Activated naive CD4-positive, alpha-beta T cell treated with anti-CD3 and anti-CD28 coated beads, Interleukin-2, amount 50 U/mL, for 24 hours (primary cell): ENCODE data around the gene KRTCAP2.

Source experiments
- H3K27ac Mint-ChIP-seq: one replicate; pipeline ENCODE4 v1.8.0; 2021; ENCODE audit warnings: mild to moderate bottlenecking, mixed read lengths
- H3K27me3 Mint-ChIP-seq: one replicate; pipeline ENCODE4 v1.8.0; 2021; ENCODE audit warnings: mixed read lengths
- H3K36me3 Mint-ChIP-seq: one replicate; pipeline ENCODE4 v1.8.0; 2021; ENCODE audit warnings: mixed read lengths
- H3K4me1 Mint-ChIP-seq: one replicate; pipeline ENCODE4 v1.8.0; 2021; ENCODE audit warnings: mixed read lengths
- H3K4me3 Mint-ChIP-seq: one replicate; pipeline ENCODE4 v1.8.0; 2021; ENCODE audit warnings: mild to moderate bottlenecking, mixed read lengths
- H3K9me3 Mint-ChIP-seq: one replicate; pipeline ENCODE4 v1.8.0; 2021; ENCODE audit warnings: mixed read lengths

KRTCAP2 gene

DNA sequence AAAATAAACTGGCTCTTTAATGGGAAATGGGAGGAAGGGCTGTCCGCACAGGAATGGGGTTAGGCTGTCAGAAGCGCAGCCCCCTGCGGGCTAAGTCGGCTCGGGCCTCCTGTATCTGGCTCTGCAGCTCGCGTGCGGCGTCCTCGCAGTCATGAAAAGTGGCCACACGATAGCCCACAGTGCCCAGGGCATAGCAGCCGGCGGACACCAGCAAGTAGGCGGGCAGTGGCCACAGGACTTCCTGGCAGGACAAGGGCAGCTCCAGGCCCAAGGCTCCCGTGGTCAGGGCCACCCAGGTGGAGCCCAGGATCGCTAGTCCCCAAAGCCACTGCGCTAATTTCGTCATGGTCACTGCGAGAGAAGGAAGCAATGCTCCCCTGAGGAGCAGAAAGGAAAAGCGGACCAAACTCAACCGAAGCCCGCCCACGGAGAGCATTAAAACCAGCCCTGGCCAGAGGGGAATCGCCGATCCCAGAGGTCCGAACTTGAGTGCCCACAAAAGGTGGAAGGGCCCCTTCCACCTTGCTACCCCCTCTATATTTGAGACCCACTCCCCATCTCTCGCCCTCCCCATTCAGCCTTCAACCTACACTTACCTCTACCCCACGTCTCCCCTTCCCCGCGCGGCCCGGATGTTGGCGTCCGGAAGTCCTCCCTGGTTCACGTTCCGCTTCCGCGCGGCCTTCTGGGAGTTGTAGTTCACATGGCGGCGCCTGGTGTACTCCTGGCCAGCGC lies 33.0 kb downstream of the KRTCAP2 start, which contains the start of gene DPM3:
Gene DPM3, minus strand, starts transcription at position 637 of the 735 bp plus-strand sequence. Its CDS starts 291 bp downstream, at position 346.
- Mint-ChIP-seq H3K36me3 (peaks cover 2% of the 10 kb centered on the region), H3K4me3 (peak within 1 kb of the TSS; percentile 93), H3K27ac (peak within 1 kb of the TSS; percentile 93), H3K27me3 (no peaks in the 10 kb centered on the region), H3K4me1 (peaks cover 36% of the 10 kb centered on the region), H3K9me3 (no peaks in the 10 kb centered on the region)

DNA sequence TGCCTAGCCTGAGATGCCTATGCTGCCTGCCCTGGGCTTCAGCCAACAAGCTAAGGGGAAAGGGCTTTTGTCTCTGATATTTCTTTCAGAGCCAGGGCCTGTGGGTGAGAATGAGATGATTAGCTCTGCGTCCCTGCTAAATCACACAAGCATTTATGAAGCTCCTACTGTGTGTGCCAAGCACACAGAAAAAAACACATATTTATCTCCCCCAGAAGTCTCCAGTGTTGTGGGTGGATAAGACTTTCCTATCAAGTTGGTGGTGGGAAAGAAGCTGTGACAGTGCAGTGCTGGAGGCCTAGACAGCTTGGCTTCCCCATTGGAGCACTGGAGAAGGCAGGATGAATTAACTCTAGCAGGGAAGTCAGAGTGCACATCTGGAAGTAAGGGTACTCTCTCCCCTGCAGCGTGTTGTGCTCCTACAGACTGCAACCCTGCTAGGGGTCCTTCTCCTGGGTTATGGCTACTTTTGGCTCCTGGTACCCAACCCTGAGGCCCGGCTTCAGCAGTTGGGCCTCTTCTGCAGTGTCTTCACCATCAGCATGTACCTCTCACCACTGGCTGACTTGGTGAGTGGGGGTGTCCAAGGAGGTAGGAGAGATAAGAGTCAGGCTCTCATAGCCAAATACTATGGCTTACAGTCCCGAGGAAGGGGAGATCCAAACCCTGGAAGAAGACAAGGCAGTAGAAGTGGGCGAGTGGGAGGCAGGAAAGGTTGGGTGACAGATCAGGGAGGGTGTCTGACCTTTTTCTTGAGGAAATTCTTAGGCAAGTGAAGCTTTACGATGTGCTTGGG lies 35.8 kb downstream of the KRTCAP2 start:
- peak overlapping the region; percentile 96 for H3K4me3 Mint-ChIP-seq
- peaks cover 42% of the 10 kb centered on the region for H3K4me1 Mint-ChIP-seq
- peak overlapping the region; percentile 80 for H3K27ac Mint-ChIP-seq
- peaks cover 2% of the 10 kb centered on the region for H3K36me3 Mint-ChIP-seq
- no peaks in the 10 kb centered on the region for H3K9me3 Mint-ChIP-seq
- H3K27me3 Mint-ChIP-seq: no peaks in the 10 kb centered on the region

DNA sequence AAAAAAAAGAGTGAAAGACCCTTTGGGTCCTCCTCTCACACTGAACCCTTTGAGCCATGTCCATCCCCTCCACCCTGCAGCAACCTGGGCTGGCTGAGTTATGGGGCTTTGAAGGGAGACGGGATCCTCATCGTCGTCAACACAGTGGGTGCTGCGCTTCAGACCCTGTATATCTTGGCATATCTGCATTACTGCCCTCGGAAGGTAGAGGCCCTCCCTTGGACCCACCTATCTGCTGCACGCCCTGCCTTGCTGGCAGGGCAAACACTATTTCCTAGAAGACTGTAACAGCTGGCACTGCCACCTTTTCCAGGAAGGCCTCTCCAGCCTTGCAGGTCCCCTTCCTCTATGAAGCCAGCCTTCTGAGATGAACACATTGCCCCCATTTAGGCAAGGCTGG lies 36.4 kb downstream of the KRTCAP2 start:
- peak overlapping the region; percentile 98 for H3K27ac Mint-ChIP-seq
- H3K9me3 Mint-ChIP-seq: no peaks in the 10 kb centered on the region
- H3K27me3 Mint-ChIP-seq: no peaks in the 10 kb centered on the region
- peak overlapping the region; percentile 96 for H3K4me3 Mint-ChIP-seq
- peaks cover 2% of the 10 kb centered on the region for H3K36me3 Mint-ChIP-seq
- peaks cover 42% of the 10 kb centered on the region for H3K4me1 Mint-ChIP-seq

DNA sequence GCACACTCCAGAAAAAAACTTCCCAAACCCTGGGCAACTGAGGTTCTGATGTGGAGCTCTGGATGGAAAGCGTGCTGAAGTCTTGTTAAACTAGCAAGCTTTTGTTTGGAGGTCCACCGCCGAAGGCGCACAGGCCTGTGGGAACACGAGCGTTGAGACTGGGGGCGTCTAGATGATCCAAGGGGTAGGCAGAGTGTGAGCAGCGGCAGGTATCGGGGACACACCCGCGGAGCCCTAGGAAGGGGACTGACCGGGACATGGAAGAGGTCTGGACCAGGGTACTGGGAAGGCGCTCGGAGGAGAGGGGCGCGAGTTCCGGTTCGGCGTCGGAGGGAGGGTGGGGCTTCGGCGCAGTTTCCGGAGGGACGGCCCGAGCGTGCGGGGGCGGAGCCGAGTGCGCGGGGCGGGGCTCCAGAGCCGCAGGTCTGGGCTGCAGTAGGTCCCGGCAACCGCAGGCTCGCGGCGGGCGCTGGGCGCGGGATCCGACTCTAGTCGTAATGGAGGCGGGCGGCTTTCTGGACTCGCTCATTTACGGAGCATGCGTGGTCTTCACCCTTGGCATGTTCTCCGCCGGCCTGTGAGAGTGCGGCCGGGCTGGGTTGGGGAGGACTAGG lies 37.6 kb downstream of the KRTCAP2 start, which contains the start of gene SLC50A1:
Gene SLC50A1, plus strand, starts transcription at position 438 of the 614 bp plus-strand sequence. Its CDS starts 60 bp downstream, at position 498.
- Mint-ChIP-seq H3K27ac (peak within 1 kb of the TSS; percentile 98), H3K36me3 (peaks cover 2% of the 10 kb centered on the region), H3K4me3 (peak within 1 kb of the TSS; percentile 96)

DNA sequence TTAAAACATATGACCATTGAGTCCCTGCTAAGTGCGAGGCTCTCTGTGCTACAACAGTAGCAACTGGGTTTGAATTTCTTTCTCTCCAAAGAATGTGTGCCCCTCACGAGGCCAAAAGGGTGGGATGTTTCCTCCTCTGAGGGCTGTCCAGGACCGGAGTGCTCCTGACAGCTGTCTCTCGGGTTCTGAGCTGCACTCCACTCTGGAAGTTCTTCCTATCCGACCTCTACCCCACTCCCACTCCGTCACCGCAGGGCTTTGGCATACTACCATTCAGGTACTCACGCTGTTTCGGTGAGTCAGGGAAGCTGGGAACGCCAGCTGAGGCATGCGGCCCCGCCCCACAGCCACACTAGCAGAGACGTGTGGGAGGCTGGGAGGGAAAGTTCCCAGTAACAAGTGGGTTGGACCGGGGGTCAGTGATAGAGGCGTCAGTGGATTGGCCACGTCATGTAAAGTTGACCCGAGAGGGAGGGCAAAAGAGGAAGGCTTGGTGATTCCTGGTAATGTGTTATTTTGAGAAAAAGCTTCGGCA lies 38.2 kb downstream of the KRTCAP2 start:
- no peaks in the 10 kb centered on the region for H3K9me3 Mint-ChIP-seq
- peak overlapping the region; percentile 96 for H3K4me3 Mint-ChIP-seq
- H3K36me3 Mint-ChIP-seq: peaks cover 2% of the 10 kb centered on the region
- H3K27me3 Mint-ChIP-seq: no peaks in the 10 kb centered on the region
- H3K4me1 Mint-ChIP-seq: peaks cover 47% of the 10 kb centered on the region
- peak overlapping the region; percentile 98 for H3K27ac Mint-ChIP-seq

More for the DNA sequence above, 37.6 kb downstream of the KRTCAP2 start, which contains the start of gene SLC50A1:
- peaks cover 46% of the 10 kb centered on the region for H3K4me1 Mint-ChIP-seq
- H3K9me3 Mint-ChIP-seq: no peaks in the 10 kb centered on the region
- H3K27me3 Mint-ChIP-seq: no peaks in the 10 kb centered on the region

DNA sequence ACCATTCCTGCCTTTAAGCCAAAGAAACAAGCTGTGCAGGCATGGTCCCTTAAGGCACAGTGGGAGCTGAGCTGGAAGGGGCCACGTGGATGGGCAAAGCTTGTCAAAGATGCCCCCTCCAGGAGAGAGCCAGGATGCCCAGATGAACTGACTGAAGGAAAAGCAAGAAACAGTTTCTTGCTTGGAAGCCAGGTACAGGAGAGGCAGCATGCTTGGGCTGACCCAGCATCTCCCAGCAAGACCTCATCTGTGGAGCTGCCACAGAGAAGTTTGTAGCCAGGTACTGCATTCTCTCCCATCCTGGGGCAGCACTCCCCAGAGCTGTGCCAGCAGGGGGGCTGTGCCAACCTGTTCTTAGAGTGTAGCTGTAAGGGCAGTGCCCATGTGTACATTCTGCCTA lies 38.8 kb downstream of the KRTCAP2 start:
- Mint-ChIP-seq H3K4me1 (peaks cover 53% of the 10 kb centered on the region), H3K27me3 (no peaks in the 10 kb centered on the region), H3K36me3 (peaks cover 2% of the 10 kb centered on the region), H3K27ac (no peak overlapping the region), H3K4me3 (peak overlapping the region; percentile 96), H3K9me3 (no peaks in the 10 kb centered on the region)

DNA sequence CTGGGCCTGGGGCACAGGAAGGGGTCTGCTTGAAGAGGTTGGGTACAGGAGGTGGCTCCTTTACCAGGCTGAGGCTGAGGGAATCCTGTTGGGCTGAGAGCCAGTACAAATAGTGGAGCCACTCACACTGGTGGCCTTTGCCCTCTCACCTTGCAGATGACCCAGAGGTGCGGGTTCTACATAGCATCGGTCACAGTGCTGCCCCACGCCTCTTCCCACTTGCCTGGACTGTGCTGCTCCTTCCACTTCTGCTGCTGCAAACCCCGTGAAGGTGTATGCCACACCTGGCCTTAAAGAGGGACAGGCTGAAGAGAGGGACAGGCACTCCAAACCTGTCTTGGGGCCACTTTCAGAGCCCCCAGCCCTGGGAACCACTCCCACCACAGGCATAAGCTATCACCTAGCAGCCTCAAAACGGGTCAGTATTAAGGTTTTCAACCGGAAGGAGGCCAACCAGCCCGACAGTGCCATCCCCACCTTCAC lies 39.3 kb downstream of the KRTCAP2 start:
- Mint-ChIP-seq H3K27ac (no peak overlapping the region), H3K27me3 (no peaks in the 10 kb centered on the region), H3K36me3 (peaks cover 2% of the 10 kb centered on the region), H3K9me3 (no peaks in the 10 kb centered on the region), H3K4me3 (no peak overlapping the region), H3K4me1 (peaks cover 55% of the 10 kb centered on the region)

DNA sequence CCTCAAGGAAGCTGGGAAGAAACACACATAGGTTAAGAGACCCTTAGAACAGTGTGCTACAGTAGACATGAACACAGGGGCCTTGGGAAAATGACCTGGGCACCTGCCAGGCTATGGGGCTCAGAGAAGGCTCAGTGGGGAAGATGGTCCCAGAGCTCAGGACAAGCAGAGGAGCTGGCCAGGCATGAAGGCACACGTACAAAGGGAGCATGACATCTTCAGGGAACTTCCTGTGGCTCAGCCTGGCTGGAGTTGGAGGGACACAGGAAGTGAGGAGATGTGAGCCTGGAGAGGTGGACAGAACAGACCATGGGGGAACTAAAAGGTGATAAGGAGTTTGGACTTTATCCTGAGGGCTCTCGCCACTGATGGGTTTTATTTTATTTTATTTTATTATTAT lies 41.2 kb downstream of the KRTCAP2 start:
- Mint-ChIP-seq H3K36me3 (no peaks in the 10 kb centered on the region), H3K27me3 (no peaks in the 10 kb centered on the region), H3K4me3 (no peak overlapping the region), H3K9me3 (no peaks in the 10 kb centered on the region), H3K27ac (peak overlapping the region; percentile 38), H3K4me1 (peaks cover 49% of the 10 kb centered on the region)

DNA sequence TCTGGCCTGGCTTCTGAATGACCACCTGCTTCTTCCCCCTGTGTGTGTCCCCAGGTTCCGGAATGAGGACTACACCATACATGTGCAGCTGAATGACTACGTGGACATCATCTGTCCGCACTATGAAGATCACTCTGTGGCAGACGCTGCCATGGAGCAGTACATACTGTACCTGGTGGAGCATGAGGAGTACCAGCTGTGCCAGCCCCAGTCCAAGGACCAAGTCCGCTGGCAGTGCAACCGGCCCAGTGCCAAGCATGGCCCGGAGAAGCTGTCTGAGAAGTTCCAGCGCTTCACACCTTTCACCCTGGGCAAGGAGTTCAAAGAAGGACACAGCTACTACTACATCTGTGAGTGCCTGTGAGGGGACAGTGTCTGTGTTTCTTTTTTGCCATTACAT lies 41.8 kb downstream of the KRTCAP2 start:
- Mint-ChIP-seq H3K27me3 (no peaks in the 10 kb centered on the region), H3K4me1 (peaks cover 49% of the 10 kb centered on the region), H3K4me3 (no peak overlapping the region), H3K9me3 (no peaks in the 10 kb centered on the region), H3K36me3 (no peaks in the 10 kb centered on the region), H3K27ac (peak overlapping the region; percentile 9)

DNA sequence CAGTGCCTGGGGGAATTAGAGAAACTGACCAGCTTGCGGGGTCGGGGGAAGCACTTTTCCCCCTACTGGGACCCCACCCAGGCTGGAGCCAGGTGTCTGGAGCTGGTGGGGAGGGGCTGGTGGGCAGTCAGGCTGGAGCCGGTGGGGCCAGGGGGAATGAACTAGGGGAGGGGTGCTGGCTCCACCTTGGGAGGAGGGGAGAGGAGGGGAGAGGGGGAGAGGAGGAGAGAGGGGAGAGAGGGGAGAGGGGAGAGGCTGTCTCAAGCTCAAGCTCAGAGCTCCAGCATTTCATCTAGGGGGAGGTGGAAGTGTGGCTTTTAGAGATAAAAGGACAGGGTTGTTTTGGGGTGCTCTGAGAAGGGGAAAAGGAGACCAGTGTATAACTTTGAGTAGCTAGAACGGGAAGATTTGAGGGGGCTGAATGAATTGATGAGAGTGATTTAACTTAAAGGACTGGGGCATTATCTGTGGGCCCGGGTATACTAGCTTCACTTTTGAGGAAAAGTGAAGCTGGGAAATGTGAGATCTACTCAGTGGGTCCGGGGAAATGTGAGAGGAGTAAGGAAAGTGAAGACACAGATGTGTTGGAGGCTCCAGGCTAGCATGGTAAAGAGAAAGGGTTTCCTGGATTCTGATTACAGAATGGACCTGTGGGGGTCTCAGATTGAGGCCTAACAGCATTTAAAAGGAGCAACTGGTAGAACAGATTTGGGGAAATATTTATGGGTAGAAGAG lies 42.7 kb downstream of the KRTCAP2 start:
- Mint-ChIP-seq H3K9me3 (no peaks in the 10 kb centered on the region), H3K36me3 (no peaks in the 10 kb centered on the region), H3K27me3 (no peaks in the 10 kb centered on the region), H3K4me1 (peaks cover 46% of the 10 kb centered on the region), H3K4me3 (no peak overlapping the region), H3K27ac (peak overlapping the region; percentile 56)

DNA sequence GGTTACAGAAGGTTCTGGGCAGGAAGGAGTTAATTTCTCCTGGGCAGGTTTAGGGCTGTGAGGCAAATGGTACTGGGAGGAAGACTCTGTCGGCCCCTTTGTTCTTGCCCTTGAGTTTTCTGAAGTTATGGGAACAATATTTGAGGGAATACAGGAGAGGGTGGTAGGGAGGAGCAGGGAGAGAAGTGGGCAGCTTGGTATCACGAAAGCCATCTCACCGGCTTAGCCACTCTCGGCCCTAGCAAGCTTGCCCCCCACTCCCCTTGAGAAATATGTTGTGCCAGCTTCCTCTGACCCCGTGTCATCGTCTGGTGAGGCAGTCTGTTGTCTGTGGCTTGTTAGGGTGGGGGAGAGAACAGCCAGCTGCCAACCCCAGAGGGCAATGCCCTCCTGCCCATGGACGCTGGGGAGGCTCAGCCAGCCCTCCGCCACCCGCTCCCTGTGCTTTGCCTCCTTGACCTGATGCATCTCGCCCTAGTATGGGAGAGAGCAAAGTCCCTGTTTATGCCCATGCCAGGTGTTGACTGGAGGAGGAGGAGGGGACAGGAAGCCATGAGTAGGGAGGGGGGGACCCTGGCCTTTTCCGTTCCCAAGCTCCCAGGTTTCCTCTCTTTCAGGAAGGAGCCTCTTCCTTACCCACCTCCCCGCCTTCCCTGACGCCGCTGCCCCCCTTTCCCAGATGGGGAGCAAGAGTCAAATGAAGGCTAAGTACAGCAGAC lies 44.2 kb downstream of the KRTCAP2 start:
- no peaks in the 10 kb centered on the region for H3K27me3 Mint-ChIP-seq
- no peaks in the 10 kb centered on the region for H3K9me3 Mint-ChIP-seq
- no peaks in the 10 kb centered on the region for H3K36me3 Mint-ChIP-seq
- no peak overlapping the region for H3K27ac Mint-ChIP-seq
- peak overlapping the region; percentile 84 for H3K4me3 Mint-ChIP-seq
- peaks cover 37% of the 10 kb centered on the region for H3K4me1 Mint-ChIP-seq

DNA sequence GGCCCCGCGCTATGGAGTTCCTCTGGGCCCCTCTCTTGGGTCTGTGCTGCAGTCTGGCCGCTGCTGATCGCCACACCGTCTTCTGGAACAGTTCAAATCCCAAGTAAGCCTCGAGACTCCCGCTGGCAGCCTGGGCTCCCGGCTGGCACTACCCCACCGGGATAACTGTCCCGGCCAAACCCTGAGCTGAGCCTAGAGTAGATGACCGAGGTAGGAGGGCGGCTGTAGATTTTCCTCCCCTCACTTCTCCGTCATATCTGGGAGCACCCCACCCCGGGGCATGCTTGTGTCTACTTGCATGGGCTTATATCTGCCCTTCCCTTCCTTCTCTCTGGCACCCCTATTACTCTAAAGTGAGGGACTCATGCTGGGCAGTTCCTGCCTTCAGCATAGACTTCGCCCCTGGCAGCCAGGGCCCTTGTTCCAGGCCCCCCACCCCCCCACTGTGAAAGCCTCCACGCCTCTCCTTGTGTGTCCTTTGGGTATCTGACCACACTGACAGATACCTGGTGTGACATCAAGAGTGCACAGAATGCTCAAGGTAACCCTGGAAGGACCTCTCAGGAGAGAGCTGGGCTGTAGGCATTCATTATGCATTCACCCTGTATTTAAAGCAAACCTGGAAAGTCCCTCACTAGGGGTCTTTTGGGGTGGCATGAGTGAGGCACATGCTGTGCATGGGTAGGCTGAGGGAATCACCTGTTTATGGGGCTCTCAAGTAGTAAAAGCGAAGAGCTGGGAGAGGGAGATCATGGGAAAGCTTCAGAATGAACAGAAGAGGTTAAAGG lies 44.9 kb downstream of the KRTCAP2 start:
- peak overlapping the region; percentile 91 for H3K27ac Mint-ChIP-seq
- H3K9me3 Mint-ChIP-seq: no peaks in the 10 kb centered on the region
- peaks cover 37% of the 10 kb centered on the region for H3K4me1 Mint-ChIP-seq
- no peaks in the 10 kb centered on the region for H3K27me3 Mint-ChIP-seq
- H3K36me3 Mint-ChIP-seq: no peaks in the 10 kb centered on the region
- H3K4me3 Mint-ChIP-seq: peak overlapping the region; percentile 84

DNA sequence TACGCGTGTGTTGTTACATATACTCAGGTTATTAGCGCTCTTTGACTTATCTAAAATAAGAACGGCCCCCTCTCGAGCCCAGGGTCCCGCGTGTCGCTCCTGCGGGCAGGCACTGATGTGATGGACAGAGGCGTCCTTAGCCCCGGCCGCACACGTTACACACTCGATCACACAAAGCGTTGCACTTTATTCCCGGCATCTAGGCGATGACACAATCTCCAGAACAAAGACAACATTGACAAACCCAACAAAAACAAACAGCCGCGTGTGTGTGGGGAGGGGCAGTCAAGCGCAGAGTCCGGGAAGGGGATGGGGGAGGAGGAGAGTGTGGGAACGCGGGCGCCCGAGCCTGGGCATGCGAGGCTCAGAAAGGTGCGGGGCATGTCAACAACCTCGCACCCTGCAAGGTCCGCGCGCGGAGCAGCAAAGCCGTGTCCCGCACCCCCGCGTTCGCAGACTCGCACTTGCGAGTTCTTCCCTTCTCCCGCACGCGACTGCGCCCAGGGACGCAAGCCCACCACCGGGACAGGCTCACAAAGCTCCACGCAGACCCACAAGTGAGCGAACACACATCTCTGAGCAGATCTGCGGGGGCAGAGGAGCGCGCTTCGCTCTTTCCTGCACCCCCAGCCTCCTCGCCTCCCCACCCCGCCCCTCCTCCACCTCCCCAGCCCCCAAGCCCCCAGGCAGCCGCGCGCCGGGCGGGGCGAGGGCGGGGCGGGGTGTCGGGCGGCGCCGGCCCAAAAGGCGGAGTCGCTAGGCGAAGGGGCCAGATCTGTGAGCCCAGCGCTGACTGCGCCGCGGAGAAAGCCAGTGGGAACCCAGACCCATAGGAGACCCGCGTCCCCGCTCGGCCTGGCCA lies 45.8 kb downstream of the KRTCAP2 start, which contains the start of gene EFNA1:
Gene EFNA1, plus strand, starts transcription at position 772 of the 862 bp plus-strand sequence. CDS start 102 bp downstream, outside the sequence.
- Mint-ChIP-seq H3K9me3 (no peaks in the 10 kb centered on the region), H3K27me3 (no peaks in the 10 kb centered on the region), H3K36me3 (no peaks in the 10 kb centered on the region), H3K4me1 (peaks cover 37% of the 10 kb centered on the region), H3K27ac (peak within 1 kb of the TSS; percentile 91), H3K4me3 (peak within 1 kb of the TSS; percentile 86)
